NCI-H748 (cell line): ENCODE measurements around the gene EMC8.

Experiments
- DNase-seq: peaks from one replicate; lab custom pipeline; 2025; ENCODE audit not compliant: unreplicated experiment; lab: John Stamatoyannopoulos, UW

Gene EMC8

GRCh38 chr16:85788819-85789218, 10.5 kb downstream of the EMC8 start:
- DNase-seq, result no peak

GRCh38 chr16:85785927-85786326, 13.4 kb downstream of the EMC8 start:
- DNase-seq, result no peak

DNA sequence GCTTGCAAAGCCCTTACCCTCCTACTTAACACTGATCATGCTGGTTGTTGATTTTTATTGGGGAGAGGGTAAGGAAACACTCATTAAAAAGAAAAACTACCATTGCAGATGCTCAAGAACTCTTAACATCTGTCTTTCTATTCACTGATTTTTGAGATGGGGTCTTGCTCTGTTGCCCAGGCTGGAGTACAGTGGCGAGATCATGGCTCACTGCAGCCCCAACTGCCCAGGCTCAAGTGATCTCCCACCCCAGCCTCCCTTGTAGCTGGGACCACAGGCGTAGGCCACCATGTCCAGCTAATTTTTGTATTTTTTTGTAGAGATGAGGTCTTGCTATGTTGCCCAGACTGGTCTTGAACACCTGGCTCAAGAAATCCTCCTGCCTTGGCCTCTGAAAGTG, 14.5 kb downstream of the EMC8 start:
- DNase-seq, result no peak

DNA sequence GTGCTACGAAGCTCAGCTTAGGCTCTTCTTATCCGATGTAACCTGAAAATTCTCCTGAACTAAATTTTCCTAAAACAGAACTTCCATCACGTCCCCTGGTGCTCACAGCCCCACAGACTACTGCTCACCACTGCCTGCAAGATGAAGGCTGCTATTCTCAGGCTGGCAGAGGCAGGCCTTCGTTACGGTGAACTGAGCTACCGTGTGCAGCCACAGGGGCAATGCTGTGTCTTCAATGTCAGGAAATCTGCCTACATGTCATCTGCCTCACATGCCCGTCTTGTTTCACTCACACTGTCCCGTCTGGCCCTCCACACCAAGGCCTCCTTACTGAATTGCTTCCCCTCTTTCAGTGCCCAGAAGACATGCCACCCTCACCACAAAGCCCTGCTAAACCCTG, 15.9 kb downstream of the EMC8 start:
- DNase-seq, result no peak

DNA sequence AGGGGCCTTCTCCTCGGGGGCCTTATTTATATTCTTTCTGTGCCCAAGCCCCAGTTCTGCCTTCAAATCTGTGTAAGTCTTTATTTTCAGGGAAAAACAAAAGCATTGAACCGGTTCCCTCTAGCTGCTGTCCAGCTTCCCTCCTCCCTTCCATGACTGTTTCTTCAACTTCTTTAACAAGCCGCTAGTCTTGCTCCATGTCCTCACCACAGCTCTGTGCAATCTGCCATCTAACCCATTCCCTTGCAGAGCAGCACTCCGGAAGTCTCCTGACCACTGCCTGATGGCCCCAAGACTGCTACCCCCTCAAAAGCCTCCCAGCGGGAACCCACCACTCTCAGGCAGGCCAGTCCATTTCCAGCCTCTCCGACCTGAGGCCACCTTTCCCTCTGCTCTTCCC, 16.9 kb downstream of the EMC8 start:
- no peak for DNase-seq

- no peak for DNase-seq
These were observed 17.5 kb downstream of the EMC8 start for GRCh38 chr16:85781695-85782370.

DNA sequence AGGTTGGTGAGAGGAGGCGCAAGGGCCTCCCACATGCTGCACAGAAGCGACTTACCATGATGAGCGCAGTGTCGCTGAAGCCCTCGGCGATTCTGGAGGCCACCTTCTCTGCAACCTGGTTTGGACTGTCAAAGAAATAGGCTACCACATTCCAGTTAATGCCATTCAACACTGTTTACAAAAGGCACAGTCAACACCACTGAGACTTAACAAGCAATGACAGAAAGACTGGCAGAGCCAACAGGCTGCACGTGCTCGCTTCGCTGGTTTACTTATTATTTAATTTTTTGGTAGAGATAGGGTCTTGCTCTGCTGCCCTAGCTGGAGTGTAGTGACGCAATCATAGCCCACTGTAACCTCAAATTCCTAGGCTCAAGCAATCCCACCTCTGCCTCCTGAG, 18.2 kb downstream of the EMC8 start:
- no peak for DNase-seq

DNA sequence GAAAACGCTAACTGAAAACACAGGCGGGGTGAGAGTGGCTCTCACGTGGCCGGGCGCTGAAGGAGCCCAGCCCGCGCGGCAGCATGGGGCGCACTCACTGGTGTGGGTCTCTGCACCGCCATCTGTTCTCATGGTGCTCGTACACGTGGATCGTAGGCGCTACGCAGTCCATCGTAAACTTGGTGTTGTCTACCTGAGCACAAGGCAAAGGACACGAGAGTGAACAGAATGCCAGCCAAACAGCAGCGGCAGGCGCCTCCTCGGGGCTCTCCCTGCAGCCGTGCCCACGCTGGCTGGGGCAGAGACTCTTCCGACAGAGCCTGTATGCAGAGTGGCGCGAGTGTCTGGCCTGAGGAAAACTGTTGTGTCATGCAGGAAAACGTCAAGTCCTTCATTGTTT, 19.1 kb downstream of the EMC8 start:
- DNase-seq, result no peak

DNA sequence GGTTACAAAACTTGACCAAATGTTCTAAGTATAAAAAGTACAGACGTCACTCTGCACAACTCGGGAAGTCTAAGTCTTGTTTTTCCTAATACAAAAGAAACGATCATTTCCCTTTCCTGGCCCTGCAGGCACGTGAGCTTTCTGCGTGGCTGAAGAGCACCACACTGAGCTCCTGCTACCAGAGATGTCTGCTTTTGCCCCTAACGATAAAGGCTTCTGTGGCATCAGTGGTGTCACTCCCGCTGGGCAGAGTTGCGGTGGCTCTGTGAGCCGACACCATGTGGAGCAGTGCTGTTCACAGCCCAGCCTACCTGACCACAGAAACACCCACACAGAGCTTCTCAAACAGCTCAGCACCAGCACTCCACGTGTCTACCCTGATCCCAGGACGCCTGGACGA, 20.5 kb downstream of the EMC8 start:
- DNase-seq, result no peak

GRCh38 chr16:85777583-85778310, 21.6 kb downstream of the EMC8 start:
- DNase-seq, result no peak

DNA sequence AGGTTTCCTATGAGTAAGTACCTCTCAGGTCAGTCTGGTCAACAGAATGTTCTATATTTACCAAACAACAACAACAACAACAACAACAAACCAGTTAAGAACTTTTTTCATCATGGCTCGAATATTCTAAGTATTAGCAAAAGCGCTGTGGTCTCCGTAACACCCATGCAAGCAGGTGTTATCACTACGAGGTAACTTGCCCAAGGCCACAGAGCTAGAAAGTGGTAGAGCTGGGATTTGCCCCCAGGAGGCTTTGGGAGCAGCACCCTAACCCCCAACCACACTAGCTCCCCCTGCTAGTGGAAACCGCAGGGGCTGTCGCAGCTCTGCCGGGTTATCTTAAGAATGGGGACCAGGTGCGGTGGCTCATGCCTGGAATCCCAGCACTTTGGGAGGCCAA, 24.5 kb downstream of the EMC8 start:
- no peak for DNase-seq

GRCh38 chr16:85774136-85774535, 25.2 kb downstream of the EMC8 start:
- DNase-seq, result no peak

DNA sequence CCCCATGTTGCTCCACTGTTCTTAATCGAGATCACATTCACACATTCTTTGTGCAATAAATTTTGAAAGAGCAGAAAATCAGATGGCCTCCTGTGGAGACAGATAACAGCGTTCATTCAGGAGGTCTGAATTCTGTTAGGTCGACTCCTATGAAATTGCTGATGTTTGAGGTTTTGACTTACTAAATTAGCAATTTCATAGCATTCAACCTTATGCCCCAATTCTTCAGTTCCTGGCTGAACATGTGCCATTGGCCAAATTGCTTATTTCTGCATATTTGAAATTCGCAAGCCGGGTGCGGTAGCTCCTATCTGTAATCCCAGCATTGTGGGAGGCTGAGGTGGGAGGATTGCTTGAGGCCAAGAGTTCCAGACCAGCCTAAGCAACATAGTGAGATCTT, 26.3 kb downstream of the EMC8 start:
- DNase-seq, result no peak

DNA sequence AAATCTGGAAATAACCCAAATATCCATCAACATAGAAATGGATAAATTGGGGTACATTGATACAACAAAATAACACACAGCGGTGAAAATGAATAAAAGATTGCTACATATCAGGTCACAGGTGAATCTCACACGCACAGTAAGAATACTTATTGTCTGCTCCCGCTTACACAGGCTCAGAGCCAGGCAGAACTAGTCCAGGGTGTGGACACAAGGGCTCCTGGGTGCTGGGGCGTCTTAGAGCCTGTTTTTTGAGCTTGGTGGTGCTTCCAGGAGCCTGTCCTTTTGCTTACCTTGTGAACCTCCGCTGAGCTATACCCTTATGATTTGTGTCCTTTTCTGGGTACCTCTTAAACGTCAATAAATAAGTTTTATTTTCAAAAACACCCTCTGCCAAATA, 28.6 kb downstream of the EMC8 start:
- DNase-seq, result no peak

DNA sequence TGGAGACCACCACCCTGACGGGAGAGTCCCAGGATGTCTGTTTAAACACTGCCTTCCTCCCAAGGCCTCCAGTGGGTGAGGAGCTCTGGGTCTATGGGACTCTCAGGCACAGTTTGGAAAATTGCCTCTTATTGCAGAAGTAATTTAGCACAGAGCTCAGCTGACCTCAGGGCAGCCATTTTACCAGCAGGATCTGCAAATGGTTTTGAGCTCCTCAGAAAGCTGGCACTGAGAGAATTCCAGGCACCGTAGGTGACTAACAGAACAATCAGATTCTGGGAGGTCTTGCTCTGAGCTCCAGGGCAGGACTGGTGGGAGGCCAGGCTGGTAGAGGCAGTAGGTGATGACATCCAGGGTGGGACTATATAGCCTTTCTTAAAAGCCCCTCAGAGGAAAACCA, 31.1 kb downstream of the EMC8 start:
- no peak for DNase-seq

DNA sequence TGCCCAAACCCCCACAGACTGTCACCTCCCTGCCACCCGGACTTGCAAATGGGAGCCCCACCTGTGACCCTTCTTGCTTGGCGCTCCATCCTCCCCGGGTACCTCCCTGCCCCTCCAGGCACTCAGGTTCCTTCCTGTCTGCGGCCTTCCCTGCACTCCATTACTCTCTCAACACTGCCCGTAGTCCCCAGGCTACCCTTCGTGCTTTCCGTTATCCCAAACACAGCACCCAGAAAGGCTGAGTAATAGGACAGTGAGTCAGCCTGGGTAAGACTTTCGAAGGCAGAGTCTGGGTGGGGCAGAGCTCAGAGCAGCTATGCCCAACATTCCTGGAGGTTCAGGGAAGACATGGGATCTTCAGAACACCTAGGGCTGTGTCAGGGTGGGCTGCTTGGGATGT, 31.8 kb downstream of the EMC8 start:
- no peak for DNase-seq

DNA sequence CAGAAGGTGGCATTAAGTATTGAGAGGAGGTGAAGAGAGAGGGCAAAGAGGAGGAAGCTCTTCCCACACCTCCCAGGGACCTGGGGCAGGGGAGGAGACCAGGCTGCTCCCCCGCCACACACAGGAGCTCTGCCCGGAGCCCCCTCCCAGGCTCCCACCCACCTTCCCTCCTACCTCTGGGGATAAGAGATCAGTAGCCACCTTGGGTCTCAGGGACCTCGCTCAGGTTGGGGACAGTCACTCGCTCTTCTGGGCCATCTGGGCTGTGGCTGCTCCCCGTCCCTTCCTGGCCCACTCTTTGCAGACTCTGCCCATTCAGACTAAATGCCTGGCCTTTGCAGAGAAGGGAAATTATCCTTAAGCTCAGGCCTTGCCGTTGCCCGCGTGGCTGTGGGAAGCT, 33.6 kb downstream of the EMC8 start:
- DNase-seq, result no peak

GRCh38 chr16:85765211-85765610, 34.1 kb downstream of the EMC8 start:
- DNase-seq, result no peak

DNA sequence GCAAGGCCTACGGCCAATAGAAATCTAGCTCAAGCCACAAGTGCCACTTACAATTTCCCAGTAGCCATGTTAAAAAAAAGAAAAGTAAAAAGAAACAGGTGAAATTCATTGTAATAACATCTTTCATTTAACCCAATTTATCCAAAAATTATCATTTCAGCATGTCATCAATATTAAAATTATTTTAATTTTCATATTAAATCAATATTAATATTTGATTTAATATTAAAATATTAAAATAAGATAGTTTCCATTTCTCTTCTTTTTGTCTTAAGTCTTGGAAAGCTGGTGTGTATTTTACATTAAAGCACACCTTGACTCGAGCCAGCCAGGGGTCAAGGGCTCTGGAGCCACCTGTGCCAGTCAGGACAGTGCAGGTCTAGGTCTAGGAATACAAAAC, 35.7 kb downstream of the EMC8 start:
- DNase-seq, result no peak

- DNase-seq, result no peak
These were observed 36.4 kb downstream of the EMC8 start for GRCh38 chr16:85762970-85763369.

GRCh38 chr16:85761861-85762260, 37.5 kb downstream of the EMC8 start:
- DNase-seq, result no peak

GRCh38 chr16:85759631-85760419, 39.5 kb downstream of the EMC8 start:
- DNase-seq, result peak; percentile 30
